Loucy (cell line): Measurements from ENCODE around the gene NAALADL1.

ENCODE experiments used
- EZH2phosphoT487 ChIP-seq: fragments of 200-600 bp; IDR thresholded peaks from 2 replicates; pipeline ENCODE4 v1.6.1; 2018; ENCODE audit warnings: antibody characterized with exemption, mild to moderate bottlenecking, moderate library complexity, borderline replicate concordance
- TF ChIP-seq, protein P1 (sequence below): fragments of 200-600 bp; sonication (generic); conservative IDR thresholded peaks from 2 replicates; pipeline ENCODE4 v1.5.1; 2014; ENCODE audit warnings: mild to moderate bottlenecking, antibody characterized with exemption, low read length

DNA sequence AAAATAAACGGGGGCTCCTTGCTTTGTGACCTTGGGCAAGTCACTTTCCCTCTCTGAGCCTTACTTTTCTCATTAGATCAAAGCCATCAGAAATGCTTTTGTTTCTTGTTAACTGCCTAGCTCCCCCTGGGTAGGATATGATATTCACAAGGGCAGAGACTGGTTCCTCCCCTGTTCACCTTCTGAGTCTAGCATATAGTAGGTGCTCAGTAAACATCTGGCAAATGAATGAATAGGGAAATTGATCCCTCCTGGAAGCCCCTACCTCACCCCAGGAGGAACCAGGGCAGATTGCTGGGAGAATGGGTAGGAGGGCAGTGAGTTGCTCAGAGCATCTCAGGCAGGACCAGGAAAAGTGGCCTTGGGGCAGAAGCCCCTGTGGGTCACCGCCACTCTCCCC, 23.9 kb downstream of the NAALADL1 start:
- TF ChIP-seq, protein P1, sequence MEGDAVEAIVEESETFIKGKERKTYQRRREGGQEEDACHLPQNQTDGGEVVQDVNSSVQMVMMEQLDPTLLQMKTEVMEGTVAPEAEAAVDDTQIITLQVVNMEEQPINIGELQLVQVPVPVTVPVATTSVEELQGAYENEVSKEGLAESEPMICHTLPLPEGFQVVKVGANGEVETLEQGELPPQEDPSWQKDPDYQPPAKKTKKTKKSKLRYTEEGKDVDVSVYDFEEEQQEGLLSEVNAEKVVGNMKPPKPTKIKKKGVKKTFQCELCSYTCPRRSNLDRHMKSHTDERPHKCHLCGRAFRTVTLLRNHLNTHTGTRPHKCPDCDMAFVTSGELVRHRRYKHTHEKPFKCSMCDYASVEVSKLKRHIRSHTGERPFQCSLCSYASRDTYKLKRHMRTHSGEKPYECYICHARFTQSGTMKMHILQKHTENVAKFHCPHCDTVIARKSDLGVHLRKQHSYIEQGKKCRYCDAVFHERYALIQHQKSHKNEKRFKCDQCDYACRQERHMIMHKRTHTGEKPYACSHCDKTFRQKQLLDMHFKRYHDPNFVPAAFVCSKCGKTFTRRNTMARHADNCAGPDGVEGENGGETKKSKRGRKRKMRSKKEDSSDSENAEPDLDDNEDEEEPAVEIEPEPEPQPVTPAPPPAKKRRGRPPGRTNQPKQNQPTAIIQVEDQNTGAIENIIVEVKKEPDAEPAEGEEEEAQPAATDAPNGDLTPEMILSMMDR: no peak
- TF ChIP-seq EZH2phosphoT487: no peak
